Gastroesophageal sphincter (tissue), 4 donors: ENCODE data around the gene MPRIP. TPM values are rescaled to one million over a fixed set of nuclear protein-coding genes. Genes with fewer than 3 reads are reported as not detected.
"Not testable (repeated sequence)": the region's sequence is repeated elsewhere in the genome, so short reads cannot be mapped to it uniquely, and the experiment has no call there.

Experiments used
- ATAC-seq: fragments of 150-250 bp; one replicate; pipeline ENCODE4 v1.9.1; 2016; ENCODE audit warnings: mild to moderate bottlenecking, moderate library complexity
- H3K27ac ChIP-seq, 4 donors: fragments of 200-600 bp; sonication (generic) in 3 of 4; 1 replicate in 3 of 4; 2 replicates in 1 of 4; pipeline ENCODE4 v1.5.1; 2016 to 2019
- H3K27me3 ChIP-seq: fragments of 200-600 bp; sonication (generic); one replicate; pipeline ENCODE4 v1.5.1; 2019
- H3K36me3 ChIP-seq, 2 donors: fragments of 200-600 bp; sonication (generic); one replicate each; pipeline ENCODE4 v1.5.1; 2019; ENCODE audit warnings: control low read depth in 1 of 2
- H3K4me1 ChIP-seq, 3 donors: fragments of 200-600 bp; sonication (generic); 1 replicate in 2 of 3; 2 replicates in 1 of 3; pipeline ENCODE4 v1.5.1; 2016 to 2019; ENCODE audit warnings: control low read depth in 2 of 3
- H3K4me3 ChIP-seq, 2 donors: fragments of 200-600 bp; sonication (generic); one replicate each; pipeline ENCODE4 v1.5.1; 2019; ENCODE audit warnings: mild to moderate bottlenecking in 1 of 2, moderate library complexity in 1 of 2
- H3K9me3 ChIP-seq, 3 donors: fragments of 200-600 bp; sonication (generic); one replicate each; pipeline ENCODE4 v1.5.1; 2017 to 2019; ENCODE audit warnings: control low read depth in 2 of 3
- CTCF ChIP-seq, 4 experiments: fragments of 200-600 bp in 2 of 4; fragments of 450-650 bp in 2 of 4; sonication (generic) in 1 of 4; IDR thresholded peaks; one replicate each; pipeline ENCODE4 v1.5.1; 2017 to 2019; ENCODE audit warnings: antibody characterized with exemption in 4 of 4, mild to moderate bottlenecking in 2 of 4, moderate library complexity in 2 of 4
- EP300 ChIP-seq: sonication (generic); formaldehyde crosslinking; IDR thresholded peaks from one replicate; pipeline ENCODE4 v1.6.1; 2017; ENCODE audit warnings: antibody characterized with exemption, mild to moderate bottlenecking
- POLR2A ChIP-seq, 2 donors: fragments of 450-650 bp; IDR thresholded peaks; one replicate each; pipeline ENCODE4 v1.6.1; 2017; ENCODE audit warnings: antibody characterized with exemption in 2 of 2, mild to moderate bottlenecking in 2 of 2, moderate library complexity in 1 of 2
- POLR2AphosphoS5 ChIP-seq: sonication (generic); formaldehyde crosslinking; IDR thresholded peaks from one replicate; pipeline ENCODE4 v1.6.1; 2017; ENCODE audit warnings: antibody characterized with exemption
- WGBS, 2 donors: methylation state at CpG; one replicate each; pipeline ENCODE4 v1.1.5; 2018; ENCODE audit warnings: low coverage in 1 of 2; 5-methylcytosine and 5-hydroxymethylcytosine counted together
- total RNA-seq, 4 donors: library from RNA; depleted of rRNA; stranded (reverse); fragments of >200 nt; gene quantifications; one replicate each; pipeline ENCODE4 v1.1.0, GENCODE V29; 2016

MPRIP gene
- total RNA-seq, 4 donors from 2014 or later = 113 to 233 (median 155) TPM

- Histone ChIP-seq H3K9me3 (no peaks in the 10 kb centered on the region), H3K27me3 (no peaks in the 10 kb centered on the region), H3K4me1 (peaks cover 0 to 39% (median 0%) of the 10 kb centered on the region in 3 donors), H3K36me3 (peaks cover 0 to 100% of the 10 kb centered on the region in 2 donors), H3K27ac (no peak overlapping the region), H3K4me3 (no peak overlapping the region)
- WGBS, 2 donors = 60 to 78% methylated on average over 2 to 7 of the region's 14 CpGs
- no peak for ATAC-seq
- TF ChIP-seq CTCF (IDR thresholded peaks at IDR 0.05) = no peak
These were observed 92.0 kb downstream of the MPRIP start for GRCh38 chr17:17134051-17134956.

GRCh38 chr17:17134957-17135333, 92.7 kb downstream of the MPRIP start:
- H3K4me1 ChIP-seq = peaks cover 0 to 33% (median 0%) of the 10 kb centered on the region in 3 donors
- H3K4me3 ChIP-seq = no peak overlapping the region
- no CpG with 5 or more reads among the region's 3 CpGs for WGBS, 2 donors
- H3K27me3 ChIP-seq = no peaks in the 10 kb centered on the region
- H3K27ac ChIP-seq = no peak overlapping the region
- ATAC-seq = no peak
- no peak for TF ChIP-seq CTCF (IDR thresholded peaks at IDR 0.05)
- TF ChIP-seq EP300 = no peak
- TF ChIP-seq POLR2AphosphoS5 = no peak
- H3K36me3 ChIP-seq = peaks cover 0 to 100% of the 10 kb centered on the region in 2 donors
- H3K9me3 ChIP-seq = no peaks in the 10 kb centered on the region

GRCh38 chr17:17136221-17136620, 94.0 kb downstream of the MPRIP start:
- not testable (repeated sequence) for ATAC-seq, H3K27ac ChIP-seq, H3K9me3 ChIP-seq, H3K4me3 ChIP-seq, H3K27me3 ChIP-seq
- H3K4me1 ChIP-seq = peaks cover 0 to 26% (median 0%) of the 10 kb centered on the region in 3 donors
- H3K36me3 ChIP-seq = peaks cover 0 to 100% of the 10 kb centered on the region in 2 donors
- WGBS, 2 donors = 82% methylated on average over 3 of the region's 5 CpGs; no CpG with 5 or more reads in 1 of the 2 donors

- no peak overlapping the region for H3K27ac ChIP-seq
- ATAC-seq = no peak
- H3K27me3 ChIP-seq = no peaks in the 10 kb centered on the region
- H3K4me1 ChIP-seq = peaks cover 0 to 29% (median 0%) of the 10 kb centered on the region in 3 donors
- H3K36me3 ChIP-seq = peaks cover 0 to 100% of the 10 kb centered on the region in 2 donors
- no peak overlapping the region for H3K4me3 ChIP-seq
- 73 to 84% methylated on average over 3 to 5 of the region's 30 CpGs for WGBS, 2 donors
- TF ChIP-seq POLR2AphosphoS5 = no peak
- no peak for TF ChIP-seq POLR2A (IDR thresholded peaks at IDR 0.05)
- no peak for TF ChIP-seq EP300
- TF ChIP-seq CTCF (IDR thresholded peaks at IDR 0.05) = no peak
- H3K9me3 ChIP-seq = no peaks in the 10 kb centered on the region
These were observed 95.7 kb downstream of the MPRIP start for GRCh38 chr17:17137731-17138585.

GRCh38 chr17:17139972-17140589, 97.8 kb downstream of the MPRIP start:
- no peak overlapping the region for H3K27ac ChIP-seq

More at GRCh38 chr17:17139972-17140589, 97.8 kb downstream of the MPRIP start:
- ATAC-seq = no peak
- peaks cover 0 to 100% of the 10 kb centered on the region in 2 donors for H3K36me3 ChIP-seq
- H3K4me3 ChIP-seq = no peak overlapping the region
- H3K27me3 ChIP-seq = no peaks in the 10 kb centered on the region
- 67 to 78% methylated on average over 5 of the region's 7 CpGs for WGBS, 2 donors
- H3K9me3 ChIP-seq = no peaks in the 10 kb centered on the region
- no peak for TF ChIP-seq POLR2A (IDR thresholded peaks at IDR 0.05)
- TF ChIP-seq EP300 = no peak
- no peak for TF ChIP-seq CTCF (IDR thresholded peaks at IDR 0.05)
- no peak for TF ChIP-seq POLR2AphosphoS5
- peaks cover 0 to 15% (median 0%) of the 10 kb centered on the region in 3 donors for H3K4me1 ChIP-seq
